KOPT-K1 (cell line): ENCODE results near the gene CMIP.
"Not testable (repeated sequence)": the region's sequence is repeated elsewhere in the genome, so short reads cannot be mapped to it uniquely, and the experiment has no call there.

Experiments
- H3K27ac ChIP-seq: fragments of 200-600 bp; sonication (generic); 2 replicates; pipeline ENCODE4 v1.5.1; 2016; ENCODE audit warnings: antibody characterized with exemption, mild to moderate bottlenecking, low read depth, low read length; ENCODE audit not compliant: poor library complexity, severe bottlenecking
- H3K36me3 ChIP-seq: fragments of 200-600 bp; sonication (generic); 2 replicates; pipeline ENCODE4 v1.5.1; 2017; ENCODE audit warnings: antibody characterized with exemption, mild to moderate bottlenecking, low read length, moderate library complexity; ENCODE audit not compliant: insufficient read depth
- H3K9me3 ChIP-seq: fragments of 200-600 bp; sonication (generic); 2 replicates; pipeline ENCODE4 v1.5.1; 2017; ENCODE audit warnings: antibody characterized with exemption, low read length, mild to moderate bottlenecking; ENCODE audit not compliant: insufficient read depth, poor library complexity, severe bottlenecking

CMIP gene

GRCh38 chr16:81413245-81413990 lies 31.2 kb upstream of the CMIP start:
- Histone ChIP-seq H3K9me3 (no peaks in the 10 kb centered on the region), H3K27ac (no peak overlapping the region), H3K36me3 (no peaks in the 10 kb centered on the region)

GRCh38 chr16:81415751-81416150 lies 28.9 kb upstream of the CMIP start:
- Histone ChIP-seq H3K36me3 (no peaks in the 10 kb centered on the region), H3K27ac (no peak overlapping the region)

GRCh38 chr16:81416749-81417148 lies 27.9 kb upstream of the CMIP start:
- no peak overlapping the region for H3K27ac ChIP-seq
- H3K36me3 ChIP-seq, result no peaks in the 10 kb centered on the region
- H3K9me3 ChIP-seq, result peaks cover 3% of the 10 kb centered on the region

More at GRCh38 chr16:81415751-81416150, 28.9 kb upstream of the CMIP start:
- H3K9me3 ChIP-seq, result no peaks in the 10 kb centered on the region

- no peak overlapping the region for H3K27ac ChIP-seq
These were observed 27.4 kb upstream of the CMIP start for GRCh38 chr16:81417210-81417609.

GRCh38 chr16:81419806-81420205 lies 24.8 kb upstream of the CMIP start:
- Histone ChIP-seq H3K27ac (no peak overlapping the region), H3K9me3 (peaks cover 11% of the 10 kb centered on the region), H3K36me3 (no peaks in the 10 kb centered on the region)

More at GRCh38 chr16:81417210-81417609, 27.4 kb upstream of the CMIP start:
- Histone ChIP-seq H3K9me3 (peaks cover 7% of the 10 kb centered on the region), H3K36me3 (no peaks in the 10 kb centered on the region)

- H3K27ac ChIP-seq, result no peak overlapping the region
These were observed 23.5 kb upstream of the CMIP start for GRCh38 chr16:81421126-81421525.

GRCh38 chr16:81421536-81421935 lies 23.1 kb upstream of the CMIP start:
- no peaks in the 10 kb centered on the region for H3K36me3 ChIP-seq
- peaks cover 11% of the 10 kb centered on the region for H3K9me3 ChIP-seq
- no peak overlapping the region for H3K27ac ChIP-seq

More at GRCh38 chr16:81421126-81421525, 23.5 kb upstream of the CMIP start:
- peaks cover 11% of the 10 kb centered on the region for H3K9me3 ChIP-seq
- H3K36me3 ChIP-seq, result no peaks in the 10 kb centered on the region

- H3K9me3 ChIP-seq, result peaks cover 11% of the 10 kb centered on the region
- H3K27ac ChIP-seq, H3K36me3 ChIP-seq: not testable (repeated sequence)
These were observed 22.5 kb upstream of the CMIP start for GRCh38 chr16:81422153-81422552.

- H3K27ac ChIP-seq, result no peak overlapping the region
- peaks cover 11% of the 10 kb centered on the region for H3K9me3 ChIP-seq
- H3K36me3 ChIP-seq, result no peaks in the 10 kb centered on the region
These were observed 19.8 kb upstream of the CMIP start for GRCh38 chr16:81424771-81425170.

- H3K9me3 ChIP-seq, result peaks cover 4% of the 10 kb centered on the region
- H3K36me3 ChIP-seq, result no peaks in the 10 kb centered on the region
- H3K27ac ChIP-seq, result no peak overlapping the region
These were observed 17.4 kb upstream of the CMIP start for GRCh38 chr16:81427219-81427618.

- Histone ChIP-seq H3K27ac (no peak overlapping the region), H3K9me3 (no peaks in the 10 kb centered on the region), H3K36me3 (no peaks in the 10 kb centered on the region)
These were observed 15.5 kb upstream of the CMIP start for GRCh38 chr16:81429045-81429521.

- Histone ChIP-seq H3K9me3 (no peaks in the 10 kb centered on the region), H3K36me3 (no peaks in the 10 kb centered on the region), H3K27ac (no peak overlapping the region)
These were observed 12.9 kb upstream of the CMIP start for GRCh38 chr16:81431554-81432353.

- Histone ChIP-seq H3K36me3 (no peaks in the 10 kb centered on the region), H3K27ac (peak overlapping the region; percentile 62), H3K9me3 (no peaks in the 10 kb centered on the region)
These were observed 11.6 kb upstream of the CMIP start for GRCh38 chr16:81432937-81433557.

GRCh38 chr16:81435103-81435502 lies 9.5 kb upstream of the CMIP start:
- Histone ChIP-seq H3K9me3 (no peaks in the 10 kb centered on the region), H3K27ac (no peak overlapping the region)

GRCh38 chr16:81435567-81435966 lies 9.0 kb upstream of the CMIP start:
- H3K9me3 ChIP-seq, result no peaks in the 10 kb centered on the region
- H3K27ac ChIP-seq, result no peak overlapping the region
- no peaks in the 10 kb centered on the region for H3K36me3 ChIP-seq

More at GRCh38 chr16:81435103-81435502, 9.5 kb upstream of the CMIP start:
- no peaks in the 10 kb centered on the region for H3K36me3 ChIP-seq
